Left lung (tissue), 10 donors: Measurements from ENCODE around the gene RTTN. TPM values are rescaled to one million over a fixed set of nuclear protein-coding genes. Genes with fewer than 3 reads are reported as not detected.

ENCODE experiments used
- ATAC-seq: fragments of 200-7000 bp; cut with Tn5 transposase; one replicate; pipeline ENCODE4 v1.9.1; 2020; ENCODE audit warnings: moderate library complexity
- DNase-seq, 4 donors: peaks; one replicate each; pipeline ENCODE4 v3.0.0-alpha.2; 2013 to 2020
- H3K27ac ChIP-seq, 2 donors: fragments of 200-600 bp; sonication (generic) in 1 of 2; one replicate each; pipeline versions ENCODE4 v1.5.0 to v1.8.0; 2020 to 2021
- H3K27me3 ChIP-seq, 2 donors: fragments of 200-600 bp; sonication (generic) in 1 of 2; one replicate each; pipeline versions ENCODE4 v1.5.0 to v1.8.0; 2020 to 2021
- H3K36me3 ChIP-seq, 2 donors: fragments of 200-600 bp; sonication (generic) in 1 of 2; one replicate each; pipeline versions ENCODE4 v1.5.0 to v1.8.0; 2020 to 2021
- H3K4me1 ChIP-seq, 2 donors: fragments of 200-600 bp; one replicate each; pipeline ENCODE4 v1.8.0; 2021
- H3K4me3 ChIP-seq, 2 donors: fragments of 200-600 bp; sonication (generic) in 1 of 2; one replicate each; pipeline versions ENCODE4 v1.5.0 to v1.8.0; 2020 to 2021; ENCODE audit warnings: mild to moderate bottlenecking in 1 of 2
- H3K9me3 ChIP-seq, 2 donors: fragments of 200-600 bp; sonication (generic) in 1 of 2; one replicate each; pipeline versions ENCODE4 v1.5.0 to v1.8.0; 2020 to 2021
- CTCF ChIP-seq, 2 donors: fragments of 200-600 bp; sonication (generic) in 1 of 2; IDR thresholded peaks; one replicate each; pipeline versions ENCODE4 v1.5.0 to v1.8.0; 2021; ENCODE audit warnings: antibody characterized with exemption in 2 of 2
- intact Hi-C, 2 donors: fragments of 100-400 bp; cut with DNase I; formaldehyde crosslinking; loops; one replicate each; pipeline versions ENCODE4 v1.11.2 to v1.14.2; 2022
- polyA plus RNA-seq, 6 donors: library from polyadenylated mRNA; unstranded; fragments of 120-200 nt; gene quantifications; one replicate each; pipeline ENCODE4 v1.2.1, GENCODE V29; 2013; ENCODE audit not compliant: insufficient read length in 6 of 6
- total RNA-seq, 2 donors: library from RNA; stranded (reverse); fragmentation: NEBNext Ultra II Directional; extraction: Animal tissue kit (Norgen Biotek cat#: 25700); gene quantifications; one replicate each; pipeline ENCODE4 v1.2.1, GENCODE V29; 2021
- donor health status: DM: no; HTN: yes; CAD: no.
- donor health status: DM: no; HTN: no; CAD: no.

RTTN gene
- total and polyA plus RNA-seq, 8 donors: 9.8 to 25.4 (median 21.1) TPM

- H3K9me3 ChIP-seq: no peaks in the 10 kb centered on the region
- no peaks in the 10 kb centered on the region for H3K27me3 ChIP-seq
- H3K36me3 ChIP-seq: peaks cover 0 to 41% of the 10 kb centered on the region in 2 donors
- intact Hi-C loops: no loop called here
- DNase-seq (no peak), ATAC-seq (no peak)
- H3K4me3 ChIP-seq: no peak overlapping the region
- H3K4me1 ChIP-seq: peaks cover 0 to 17% of the 10 kb centered on the region in 2 donors
- no peak for TF ChIP-seq CTCF (IDR thresholded peaks at IDR 0.05)
- H3K27ac ChIP-seq: no peak overlapping the region
Observed at GRCh38 chr18:70019991-70020390, 185.5 kb downstream of the RTTN start.

GRCh38 chr18:70019136-70019535 lies 186.4 kb downstream of the RTTN start:
- Histone ChIP-seq H3K36me3 (peaks cover 0 to 37% of the 10 kb centered on the region in 2 donors), H3K4me3 (no peak overlapping the region), H3K9me3 (no peaks in the 10 kb centered on the region), H3K4me1 (peaks cover 0 to 17% of the 10 kb centered on the region in 2 donors), H3K27ac (no peak overlapping the region), H3K27me3 (no peaks in the 10 kb centered on the region)
- ATAC-seq (no peak), DNase-seq (no peak)
- no peak for TF ChIP-seq CTCF (IDR thresholded peaks at IDR 0.05)
- intact Hi-C loops: no loop called here

GRCh38 chr18:70015127-70015526 lies 190.4 kb downstream of the RTTN start:
- Histone ChIP-seq H3K27ac (no peak overlapping the region), H3K9me3 (peaks cover 0 to 5% of the 10 kb centered on the region in 2 donors), H3K27me3 (no peaks in the 10 kb centered on the region), H3K4me1 (peaks cover 0 to 16% of the 10 kb centered on the region in 2 donors), H3K4me3 (no peak overlapping the region), H3K36me3 (peaks cover 0 to 27% of the 10 kb centered on the region in 2 donors)
- no peak for TF ChIP-seq CTCF (IDR thresholded peaks at IDR 0.05)
- DNase-seq: no peak
- no peak for ATAC-seq
- intact Hi-C loops: no loop called here

- Histone ChIP-seq H3K9me3 (peaks cover 0 to 2% of the 10 kb centered on the region in 2 donors), H3K27me3 (no peaks in the 10 kb centered on the region), H3K4me1 (peaks cover 0 to 4% of the 10 kb centered on the region in 2 donors), H3K36me3 (peaks cover 0 to 10% of the 10 kb centered on the region in 2 donors), H3K27ac (no peak overlapping the region), H3K4me3 (no peak overlapping the region)
- TF ChIP-seq CTCF (IDR thresholded peaks at IDR 0.05): no peak
- DNase-seq (no peak), ATAC-seq (no peak)
- intact Hi-C loops: no loop called here
Observed at GRCh38 chr18:70005580-70005979, 199.9 kb downstream of the RTTN start.

- H3K4me3 ChIP-seq: no peak overlapping the region
- no peaks in the 10 kb centered on the region for H3K9me3 ChIP-seq
- intact Hi-C loops: no loop called here
- TF ChIP-seq CTCF (IDR thresholded peaks at IDR 0.05): no peak
- H3K27me3 ChIP-seq: no peaks in the 10 kb centered on the region
- ATAC-seq: no peak
- peaks cover 0 to 4% of the 10 kb centered on the region in 2 donors for H3K4me1 ChIP-seq
- H3K36me3 ChIP-seq: peaks cover 0 to 10% of the 10 kb centered on the region in 2 donors
- DNase-seq: peak in 2 of 4 donors; percentile 8 to 23
- no peak overlapping the region for H3K27ac ChIP-seq
Observed at GRCh38 chr18:70004696-70005095, 200.8 kb downstream of the RTTN start.
